Subcutaneous adipose tissue (tissue), 4 donors: ENCODE results near the gene DLL3. TPM values are rescaled to one million over a fixed set of nuclear protein-coding genes. Genes with fewer than 3 reads are reported as not detected.

Experiments
- CTCF ChIP-seq: fragments of 450-650 bp; IDR thresholded peaks from one replicate; pipeline ENCODE4 v1.5.1; 2016; ENCODE audit warnings: low read depth, mild to moderate bottlenecking, control low read depth, antibody characterized with exemption, moderate library complexity
- total RNA-seq, 4 donors: library from RNA; depleted of rRNA; stranded (reverse); fragments of >200 nt; gene quantifications; one replicate each; pipeline ENCODE4 v1.1.0, GENCODE V29; 2016

The DLL3 gene
- not detected for total RNA-seq

- TF ChIP-seq CTCF = no peak
These were observed at the start of gene DLL3 for GRCh38 chr19:39498798-39499642. DLL3 (plus strand) TSS chr19:39498947; CDS start chr19:39498975, 28 bp downstream.

- TF ChIP-seq CTCF = no peak
These were observed 49.5 kb upstream of the DLL3 start for GRCh38 chr19:39449116-39449797.

- TF ChIP-seq CTCF = no peak
These were observed 35.3 kb upstream of the DLL3 start for GRCh38 chr19:39463403-39463802.

GRCh38 chr19:39465956-39466747 is 32.6 kb upstream of the DLL3 start:
- no peak for TF ChIP-seq CTCF

GRCh38 chr19:39467941-39468340 is 30.8 kb upstream of the DLL3 start:
- TF ChIP-seq CTCF = no peak

- TF ChIP-seq CTCF = no peak
These were observed 29.7 kb upstream of the DLL3 start for GRCh38 chr19:39469036-39469435.

- TF ChIP-seq CTCF = no peak
These were observed 29.2 kb upstream of the DLL3 start for GRCh38 chr19:39469567-39469966.
